HG02798 (cell line): ENCODE results near the gene LY9.
"Not testable (repeated sequence)": the region's sequence is repeated elsewhere in the genome, so short reads cannot be mapped to it uniquely, and the experiment has no call there.

ENCODE experiments used
- ATAC-seq: cut with Tn5 transposase; IDR thresholded peaks from one replicate; pipeline ENCODE4 v1.9.1; 2021; ENCODE audit warnings: mild to moderate bottlenecking; ENCODE audit not compliant: unreplicated experiment, poor library complexity

LY9 gene

GRCh38 chr1:160773093-160773492, 22.9 kb upstream of the LY9 start:
- no peak for ATAC-seq

DNA sequence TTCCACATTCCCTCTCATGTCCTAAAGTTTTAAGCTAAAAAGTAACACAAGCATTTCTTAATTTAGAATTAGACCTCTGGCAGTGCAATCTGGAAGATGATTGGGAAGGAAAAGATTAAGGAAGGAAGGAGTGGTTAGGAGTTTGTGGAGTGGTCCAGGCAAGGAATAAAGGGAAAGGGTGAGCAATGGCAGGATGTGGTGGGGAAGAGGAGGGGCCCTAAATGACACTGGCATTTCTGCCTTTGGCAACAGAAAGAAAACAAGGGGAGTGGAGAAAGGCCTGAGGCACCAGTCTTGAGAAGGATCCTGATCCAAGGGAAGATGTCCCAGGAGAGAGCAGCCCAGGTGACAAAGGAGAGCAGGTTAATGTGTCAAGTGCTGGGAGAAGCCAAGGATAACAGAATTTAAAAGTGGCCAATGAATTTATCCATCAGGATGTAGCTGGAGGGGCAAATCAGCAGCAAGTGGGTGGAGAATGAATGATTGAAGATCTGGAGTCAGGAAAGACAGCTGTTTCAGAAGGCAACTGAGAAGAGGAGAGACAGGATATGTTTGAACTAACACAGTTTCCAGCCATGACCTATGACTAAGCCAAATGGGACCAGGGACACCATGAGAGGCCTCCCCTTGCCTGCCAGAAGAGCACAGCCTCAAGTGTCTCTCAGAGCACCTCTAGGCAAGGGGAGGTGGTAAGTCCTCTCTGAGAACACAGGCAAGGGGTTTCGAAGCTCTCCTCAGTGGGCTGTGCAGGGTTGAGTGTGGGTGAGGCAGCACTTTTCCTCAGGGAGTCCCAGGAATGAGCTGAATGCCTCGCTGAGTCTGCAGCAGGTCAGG, 20.9 kb upstream of the LY9 start:
- no peak for ATAC-seq

DNA sequence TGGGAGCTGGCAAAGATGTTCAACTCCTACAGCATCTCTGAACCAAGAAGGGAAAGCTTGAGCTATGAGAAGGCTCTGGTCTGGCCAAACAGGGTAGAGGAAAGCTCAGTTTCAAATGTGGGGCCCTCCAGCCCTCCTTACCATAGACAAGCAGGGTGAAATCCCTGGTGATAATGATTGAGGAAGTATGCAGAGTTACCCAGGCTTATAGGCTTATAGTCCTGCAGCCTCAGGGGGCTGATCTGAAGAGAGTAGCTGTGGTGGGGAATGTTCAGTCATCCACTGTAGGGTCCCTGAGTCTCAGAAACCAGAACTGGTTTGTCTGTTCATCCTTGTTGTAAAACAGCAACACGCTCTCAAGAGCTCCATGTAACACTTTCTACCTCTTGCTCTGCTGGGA, 19.8 kb upstream of the LY9 start:
- ATAC-seq = no peak

- ATAC-seq = no peak
Observed at GRCh38 chr1:160777486-160778089, 18.4 kb upstream of the LY9 start.

DNA sequence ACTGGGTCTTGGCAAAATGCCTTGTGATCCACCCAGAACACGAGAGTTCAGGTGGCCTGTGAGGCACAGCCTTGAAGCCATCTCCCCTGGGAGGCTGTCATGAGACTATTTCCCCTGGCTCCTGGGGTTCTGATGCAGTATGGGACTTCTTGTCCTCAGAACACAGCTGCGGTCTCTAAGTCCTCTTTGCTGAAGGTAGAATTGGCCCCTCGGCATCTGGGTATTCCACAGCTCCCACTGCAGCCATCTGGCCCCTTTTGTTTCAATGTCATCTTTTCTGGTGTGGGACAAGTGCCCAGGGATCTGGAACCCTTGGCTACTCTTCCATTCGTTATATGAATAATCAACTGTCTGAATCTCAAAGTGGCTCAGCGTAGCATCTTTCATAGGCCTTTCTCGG, 17.0 kb upstream of the LY9 start:
- no peak for ATAC-seq

DNA sequence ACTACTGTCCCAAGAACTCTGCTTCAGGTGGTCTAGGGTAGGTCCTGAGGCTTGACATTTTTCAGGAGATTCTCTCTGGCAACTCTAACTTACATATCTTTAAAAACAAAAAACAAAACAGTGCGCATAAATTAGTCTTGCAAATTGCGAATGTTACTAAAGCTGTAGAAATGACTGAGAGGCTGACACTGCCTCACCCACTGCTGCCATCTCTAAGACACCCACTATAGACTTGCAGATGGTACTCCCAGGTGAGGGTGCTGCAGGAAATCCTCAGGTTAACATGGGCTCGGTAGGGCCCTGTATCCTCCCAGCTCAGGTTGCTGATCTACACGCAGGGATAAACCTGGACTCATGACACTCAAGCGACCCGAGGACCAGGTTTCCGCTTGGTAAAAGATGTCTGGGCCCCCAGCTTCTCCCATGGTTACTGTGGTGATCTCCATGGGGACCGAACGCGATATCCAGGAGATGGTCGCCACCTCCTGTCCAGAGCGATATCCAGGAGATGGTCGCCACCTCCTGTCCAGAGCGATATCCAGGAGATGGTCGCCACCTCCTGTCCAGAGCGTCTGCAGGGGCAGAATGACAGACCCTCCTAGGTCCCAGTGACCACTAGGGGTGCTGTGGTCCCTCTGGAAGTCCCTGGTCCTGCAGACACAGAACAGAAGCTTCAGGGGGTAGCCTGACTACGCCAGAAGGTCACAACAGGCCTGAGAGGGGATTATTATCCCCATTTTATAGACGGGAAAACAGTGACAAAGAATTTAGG, 16.2 kb upstream of the LY9 start:
- ATAC-seq = no peak

DNA sequence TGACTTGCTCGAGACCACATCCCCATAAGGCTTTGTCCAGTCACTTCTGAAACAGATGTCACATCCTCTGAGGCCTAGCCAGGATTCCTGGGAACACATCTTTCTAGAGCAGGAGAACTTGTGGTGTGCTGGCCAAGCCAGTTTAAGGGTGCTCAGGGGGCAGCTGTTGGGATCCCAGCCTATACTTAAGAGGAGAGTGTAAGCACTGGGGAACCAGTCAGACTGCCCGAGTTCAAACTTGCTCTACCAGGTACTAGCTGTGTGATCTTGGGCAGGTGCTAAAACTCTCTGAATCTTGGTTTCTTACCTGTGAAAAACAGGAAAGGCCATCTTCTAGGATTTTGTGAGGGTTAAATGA, 15.6 kb upstream of the LY9 start:
- ATAC-seq = no peak

DNA sequence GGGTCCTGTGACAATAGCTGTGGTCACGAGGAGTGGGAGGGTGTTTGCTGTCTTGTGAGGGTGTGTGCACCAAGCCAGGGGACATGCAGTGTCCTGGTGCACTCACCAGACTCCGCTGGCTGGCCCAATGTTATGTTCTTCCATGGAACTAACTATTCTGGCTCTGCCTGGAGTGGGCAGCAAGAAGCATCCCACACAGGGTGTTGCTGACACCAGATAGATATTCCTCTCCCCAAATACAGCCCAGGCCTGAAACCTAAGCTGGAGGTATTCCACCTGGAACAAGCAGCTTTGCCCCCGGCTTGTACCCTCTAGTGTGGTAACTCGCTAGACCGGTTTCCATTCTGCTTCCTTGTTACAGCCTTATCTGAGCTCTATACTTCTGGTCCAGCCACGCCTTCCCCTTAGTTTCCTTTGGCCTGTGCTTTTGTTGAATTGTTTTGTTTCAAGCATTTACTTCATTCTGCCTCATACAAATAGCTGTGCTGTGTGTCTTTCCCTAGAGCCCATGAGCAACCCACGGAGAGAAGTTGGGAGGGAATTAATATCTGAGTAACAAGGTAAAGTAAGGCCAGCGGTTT, 14.7 kb upstream of the LY9 start:
- no peak for ATAC-seq

GRCh38 chr1:160781914-160782689, 13.9 kb upstream of the LY9 start:
- ATAC-seq = peak; percentile 86

GRCh38 chr1:160782988-160783765, 12.8 kb upstream of the LY9 start:
- not testable (repeated sequence) for ATAC-seq

DNA sequence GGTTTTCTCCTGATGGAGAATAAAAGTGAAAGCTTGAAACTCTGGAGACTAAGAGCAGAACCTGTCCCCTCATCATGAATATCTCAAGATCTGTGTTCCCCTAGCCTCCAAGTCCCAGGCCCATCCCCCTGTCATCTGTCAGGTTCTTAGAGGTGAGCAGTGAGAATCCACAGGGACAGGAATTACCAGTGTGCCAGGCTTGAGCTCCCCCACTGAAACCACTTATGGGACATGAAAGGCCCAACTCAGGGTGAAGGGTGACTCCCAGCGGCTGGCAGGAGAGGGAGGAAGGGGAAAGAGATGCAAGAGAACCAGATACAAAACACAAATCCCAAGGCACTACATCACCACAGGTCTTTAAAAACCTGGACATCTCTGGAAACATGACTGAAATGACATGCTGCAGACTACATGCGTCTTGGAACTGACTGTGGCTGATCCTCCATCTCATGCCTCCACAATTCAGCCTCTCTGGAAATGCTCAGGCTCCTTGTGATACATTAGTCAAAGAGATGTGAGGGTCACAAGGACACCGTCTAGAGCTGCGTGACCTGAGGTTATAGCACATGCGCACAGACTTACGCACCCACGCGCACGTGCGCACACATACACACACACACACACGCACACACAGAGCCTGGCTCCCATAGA, 6.8 kb upstream of the LY9 start:
- no peak for ATAC-seq

GRCh38 chr1:160789702-160790611, 6.0 kb upstream of the LY9 start:
- peak; percentile 86 for ATAC-seq

DNA sequence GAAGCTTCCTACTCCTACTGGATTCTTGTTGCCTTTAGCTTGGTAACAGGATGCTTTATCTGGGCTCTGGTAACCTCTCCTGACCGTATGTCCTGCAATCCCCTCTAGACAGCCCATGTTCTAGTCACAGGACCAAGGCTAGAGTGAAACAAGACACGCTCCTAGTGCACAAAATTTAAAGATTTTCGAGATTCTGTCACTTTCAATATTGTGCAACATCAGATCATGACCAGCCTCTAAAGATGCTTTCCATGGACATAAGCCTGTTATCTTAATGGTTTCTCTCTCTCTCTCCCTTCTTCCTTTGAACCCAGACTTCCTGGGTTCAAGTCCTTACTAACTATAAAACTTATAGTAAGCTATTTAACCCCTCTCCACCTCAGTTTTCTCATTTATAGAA, 1.6 kb upstream of the LY9 start:
- no peak for ATAC-seq

DNA sequence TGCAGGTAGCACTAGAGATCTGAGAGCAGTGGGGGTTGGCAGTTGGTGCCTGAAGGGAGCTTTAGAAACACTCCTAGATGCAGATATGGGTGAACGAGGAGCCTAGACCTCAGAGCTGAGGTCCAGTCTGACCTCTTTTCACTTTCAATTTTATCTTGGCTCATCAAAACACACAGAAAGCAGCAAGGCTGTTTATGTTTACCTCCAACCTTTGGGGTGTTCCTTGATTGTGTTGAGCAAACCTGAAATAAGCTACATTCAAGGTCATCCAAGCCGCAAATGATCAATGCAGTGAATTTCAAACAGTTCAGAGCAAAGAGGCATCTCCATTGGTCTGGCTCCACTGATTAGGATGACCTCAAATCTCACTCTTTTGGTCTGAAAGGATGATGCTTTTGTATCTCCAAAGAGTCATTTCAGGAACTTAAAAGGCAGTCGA, 1.3 kb downstream of the LY9 start:
- ATAC-seq = peak; percentile 32

DNA sequence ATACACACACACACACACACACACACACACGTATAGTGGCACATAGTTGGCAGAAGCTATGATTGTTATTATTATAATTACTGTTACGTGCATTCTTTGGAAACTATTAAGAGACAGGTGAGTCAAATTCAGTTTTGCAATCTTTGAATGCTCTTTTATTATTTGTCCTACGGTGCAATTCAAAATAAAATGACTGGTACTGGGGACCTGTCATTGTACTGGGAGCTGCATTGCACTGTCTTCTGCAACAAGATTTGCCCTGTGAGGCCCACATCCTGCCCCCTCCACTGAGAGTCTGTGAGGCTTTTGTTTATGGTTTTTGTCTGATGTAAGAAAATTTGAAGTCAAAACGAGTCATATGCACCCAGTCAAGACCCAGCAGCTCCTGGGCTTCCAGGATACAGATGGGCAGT, 1.9 kb downstream of the LY9 start:
- ATAC-seq = no peak

- ATAC-seq = no peak
Observed at GRCh38 chr1:160798439-160798838, 2.5 kb downstream of the LY9 start.

- ATAC-seq = no peak
Observed at GRCh38 chr1:160799641-160800040, 3.7 kb downstream of the LY9 start.

DNA sequence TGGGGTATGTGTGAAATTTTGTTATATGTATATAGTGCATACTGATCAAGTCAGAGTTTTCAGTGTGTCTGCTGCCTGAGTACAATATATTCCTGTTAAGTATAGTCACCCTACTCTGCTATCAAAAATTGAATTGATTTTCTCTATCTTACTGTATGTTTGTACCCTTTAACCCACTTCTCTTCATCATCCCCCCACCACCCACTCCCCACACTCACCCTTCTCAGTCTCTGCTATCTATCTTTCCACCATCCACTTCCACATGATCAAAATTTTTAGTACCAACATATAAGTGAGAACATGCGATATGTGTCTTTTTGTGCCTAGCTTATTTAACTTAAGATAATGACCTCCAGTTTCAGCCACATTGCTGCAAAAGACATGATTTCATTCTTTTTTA, 4.2 kb downstream of the LY9 start:
- no peak for ATAC-seq
